ENCODE measurements around the gene LPAR6.
"Not testable (repeated sequence)": the region's sequence is repeated elsewhere in the genome, so short reads cannot be mapped to it uniquely, and the experiment has no call there.

The LPAR6 gene

GRCh38 chr13:48412881-48413351 is at the start of gene LPAR6:
Gene LPAR6 (minus strand): TSS chr13:48413113. CDS start chr13:48412423, 690 bp downstream.
- peak; percentile 82 for DNase-seq (ENCODE audit: low read depth)

- no peak for DNase-seq (ENCODE audit: low read depth)
Measured at GRCh38 chr13:48457578-48458242, 44.8 kb upstream of the LPAR6 start.

- no peak for DNase-seq (ENCODE audit: low read depth)
Measured at GRCh38 chr13:48456546-48456945, 43.6 kb upstream of the LPAR6 start.

GRCh38 chr13:48451196-48451595 is 38.3 kb upstream of the LPAR6 start:
- DNase-seq (ENCODE audit: low read depth) = peak; percentile 73

GRCh38 chr13:48449656-48450055 is 36.7 kb upstream of the LPAR6 start:
- DNase-seq (ENCODE audit: low read depth) = no peak

GRCh38 chr13:48448959-48449614 is 36.2 kb upstream of the LPAR6 start:
- peak; percentile 84 for DNase-seq (ENCODE audit: low read depth)

- no peak for DNase-seq (ENCODE audit: low read depth)
Measured at GRCh38 chr13:48448285-48448958, 35.5 kb upstream of the LPAR6 start.

- peak; percentile 81 for DNase-seq (ENCODE audit: low read depth)
Measured at GRCh38 chr13:48446464-48446863, 33.6 kb upstream of the LPAR6 start.

GRCh38 chr13:48443442-48444208 is 30.7 kb upstream of the LPAR6 start:
- no peak for DNase-seq (ENCODE audit: low read depth)

GRCh38 chr13:48437371-48437770 is 24.5 kb upstream of the LPAR6 start:
- peak; percentile 64 for DNase-seq (ENCODE audit: low read depth)

- DNase-seq (ENCODE audit: low read depth) = no peak
Measured at GRCh38 chr13:48436661-48437288, 23.9 kb upstream of the LPAR6 start.

GRCh38 chr13:48434200-48434599 is 21.3 kb upstream of the LPAR6 start:
- DNase-seq (ENCODE audit: low read depth) = no peak

GRCh38 chr13:48431987-48432615 is 19.2 kb upstream of the LPAR6 start:
- peak; percentile 60 for DNase-seq (ENCODE audit: low read depth)

- DNase-seq (ENCODE audit: low read depth) = peak; percentile 55
Measured at GRCh38 chr13:48431431-48431830, 18.5 kb upstream of the LPAR6 start.

- DNase-seq (ENCODE audit: low read depth) = no peak
Measured at GRCh38 chr13:48429886-48430285, 17.0 kb upstream of the LPAR6 start.

- DNase-seq (ENCODE audit: low read depth) = no peak
Measured at GRCh38 chr13:48429036-48429435, 16.1 kb upstream of the LPAR6 start.

GRCh38 chr13:48426755-48427298 is 13.9 kb upstream of the LPAR6 start:
- not testable (repeated sequence) for DNase-seq (ENCODE audit: low read depth)

- no peak for DNase-seq (ENCODE audit: low read depth)
Measured at GRCh38 chr13:48426052-48426451, 13.1 kb upstream of the LPAR6 start.

GRCh38 chr13:48424212-48424611 is 11.3 kb upstream of the LPAR6 start:
- no peak for DNase-seq (ENCODE audit: low read depth)

- DNase-seq (ENCODE audit: low read depth) = not testable (repeated sequence)
Measured at GRCh38 chr13:48422003-48422402, 9.1 kb upstream of the LPAR6 start.

- DNase-seq (ENCODE audit: low read depth) = no peak
Measured at GRCh38 chr13:48415516-48415915, 2.6 kb upstream of the LPAR6 start.
